A549 (cell line): ENCODE data around the gene TMEM158. TPM values are rescaled to one million over a fixed set of nuclear protein-coding genes. Genes with fewer than 3 reads are reported as not detected.

Source experiments
- ATAC-seq, 2 experiments: fragments of 200-7000 bp in 1 of 2; fragments of >200 bp in 1 of 2; cut with Nextera tagmentation in 1 of 2; cut with Tn5 transposase in 1 of 2; 3 replicates each; pipeline versions ENCODE4 v1.8.0 to v1.9.1; 2018 to 2020; ENCODE audit warnings: mild to moderate bottlenecking in 1 of 2, moderate library complexity in 1 of 2
- CTCF ChIA-PET: fragments of 300-600 bp; sonication (Branson Sonifier 250); formaldehyde crosslinking; extraction: SDS; loops from one replicate; lab custom pipeline; 2021; ENCODE audit warnings: antibody characterized with exemption, inconsistent platforms; lab: Yijun Ruan, JAX
- POLR2A ChIA-PET: fragments of 350-600 bp; formaldehyde crosslinking; extraction: SDS; loops from one replicate; lab custom pipeline; 2021; ENCODE audit warnings: antibody characterized with exemption, inconsistent platforms; lab: Yijun Ruan, JAX
- DNase-seq, 2 experiments: peaks; one replicate each; pipeline versions ENCODE4 v3.0.0 to v3.0.0-alpha.2; 2011 to 2016; ENCODE audit warnings: low read depth in 1 of 2, low spot score in 1 of 2
- FAIRE-seq: peaks from 2 replicates; lab custom pipeline; 2011; peaks lifted over from hg19 to GRCh38; lab: Jason Lieb, UNC
- H3K27ac ChIP-seq, 2 experiments: fragments of >200 bp; sonication (Bioruptor Twin); formaldehyde crosslinking; 3 replicates each; pipeline ENCODE4 v1.5.1; 2016 to 2017
- H3K4me1 ChIP-seq: fragments of >200 bp; sonication (Bioruptor Twin); formaldehyde crosslinking; 3 replicates; pipeline ENCODE4 v1.6.1; 2016
- H3K4me2 ChIP-seq: fragments of >200 bp; sonication (Bioruptor Twin); formaldehyde crosslinking; 3 replicates; pipeline ENCODE4 v1.6.1; 2016
- H3K4me3 ChIP-seq: fragments of >200 bp; sonication (Bioruptor Twin); formaldehyde crosslinking; 3 replicates; pipeline ENCODE4 v1.5.1; 2016
- H3K9me3 ChIP-seq: fragments of >200 bp; sonication (Bioruptor Twin); formaldehyde crosslinking; 3 replicates; pipeline ENCODE4 v1.6.1; 2016
- CEBPB ChIP-seq, 2 experiments: fragments of >200 bp in 1 of 2; sonication (Bioruptor Twin) in 1 of 2; formaldehyde crosslinking in 1 of 2; IDR thresholded peaks; 2 replicates each; pipeline ENCODE4 v1.6.1; 2012 to 2016
- EP300 ChIP-seq, 2 experiments: fragments of >200 bp; sonication (Bioruptor Twin); formaldehyde crosslinking; IDR thresholded peaks; 2 replicates in 1 of 2; 3 replicates in 1 of 2; pipeline ENCODE4 v1.6.1; 2016 to 2017
- ESRRA ChIP-seq: fragments of 150-350 bp; IDR thresholded peaks from 2 replicates; pipeline ENCODE4 v1.6.1; 2014; ENCODE audit warnings: mild to moderate bottlenecking, low read length, borderline replicate concordance
- FOSL2 ChIP-seq, 2 experiments: fragments of 450-650 bp in 1 of 2; fragments of >200 bp in 1 of 2; sonication (Bioruptor Twin) in 1 of 2; formaldehyde crosslinking; IDR thresholded peaks; 2 replicates each; pipeline versions ENCODE4 v1.5.0 to v1.6.1; 2016 to 2020; ENCODE audit warnings: mild to moderate bottlenecking in 1 of 2, moderate library complexity in 1 of 2
- HOXA7 ChIP-seq: fragments of 250-450 bp; sonication (Bioruptor Pico); IDR thresholded peaks from 2 replicates; pipeline ENCODE4 v1.5.0; 2020; ENCODE audit warnings: mild to moderate bottlenecking, moderate library complexity
- HOXB5 ChIP-seq: fragments of 250-450 bp; sonication (Bioruptor Pico); IDR thresholded peaks from 2 replicates; pipeline ENCODE4 v1.5.0; 2020; ENCODE audit warnings: mild to moderate bottlenecking, moderate library complexity
- JUN ChIP-seq, 2 experiments: fragments of >200 bp; sonication (Bioruptor Twin); formaldehyde crosslinking; IDR thresholded peaks; 2 replicates in 1 of 2; 3 replicates in 1 of 2; pipeline ENCODE4 v1.6.1; 2016 to 2017
- JUNB ChIP-seq: fragments of >200 bp; sonication (Bioruptor Twin); formaldehyde crosslinking; IDR thresholded peaks from 2 replicates; pipeline ENCODE4 v1.6.1; 2016
- KDM5A ChIP-seq: fragments of 200-600 bp; sonication (generic); IDR thresholded peaks from 2 replicates; pipeline ENCODE4 v1.6.1; 2016; ENCODE audit warnings: antibody characterized with exemption, mild to moderate bottlenecking
- NR3C1 ChIP-seq: fragments of >200 bp; sonication (Bioruptor Twin); formaldehyde crosslinking; IDR thresholded peaks from 3 replicates; pipeline ENCODE4 v1.6.1; 2017
- PHF8 ChIP-seq: fragments of 200-600 bp; sonication (generic); IDR thresholded peaks from 2 replicates; pipeline ENCODE4 v1.6.1; 2016; ENCODE audit warnings: low read depth, mild to moderate bottlenecking, antibody characterized with exemption, moderate library complexity, borderline replicate concordance
- POLR2AphosphoS2 ChIP-seq: conservative IDR thresholded peaks from 2 replicates; pipeline ENCODE4 v1.6.1; 2012; ENCODE audit warnings: low read length, improper control_type of control experiment, inconsistent platforms
- RNF2 ChIP-seq: fragments of 200-600 bp; sonication (generic); IDR thresholded peaks from 2 replicates; pipeline ENCODE4 v1.6.1; 2016; ENCODE audit warnings: low read depth, mild to moderate bottlenecking, antibody characterized with exemption, moderate library complexity, borderline replicate concordance
- ZC3H11A ChIP-seq: fragments of 450-650 bp; IDR thresholded peaks from 2 replicates; pipeline ENCODE4 v1.6.1; 2014; ENCODE audit warnings: antibody characterized with exemption, mild to moderate bottlenecking
- ZSCAN20 ChIP-seq: fragments of 250-450 bp; sonication (Bioruptor Pico); IDR thresholded peaks from 2 replicates; pipeline ENCODE4 v1.8.0; 2022; ENCODE audit warnings: mild to moderate bottlenecking, moderate library complexity
- WGBS: methylation state at CpG from one replicate; pipeline ENCODE4 v1.1.6; 2017; ENCODE audit errors: missing lambda C conversion rate; 5-methylcytosine and 5-hydroxymethylcytosine counted together
- polyA plus RNA-seq, 4 experiments: library from polyadenylated mRNA; depleted of rRNA in 3 of 4; stranded (reverse); fragments of >200 nt; fragmentation: RNase III in 1 of 4; extraction: RNeasy Plus Mini Kit Qiagen cat#74134 plus additional on column Dnase treatment in 1 of 4; gene quantifications; 2 replicates in 3 of 4; 3 replicates in 1 of 4; pipeline ENCODE4 v1.2.3, GENCODE V29; 2011 to 2017
- TF ChIP-seq, protein P1 (sequence below): fragments of >200 bp; sonication (Bioruptor Twin); formaldehyde crosslinking; IDR thresholded peaks from 3 replicates; pipeline ENCODE4 v1.5.1; 2016

TMEM158 gene
- polyA plus RNA-seq, 2 of the 4 experiments (the other 2 are of a cell fraction) = 1.8 to 3.4 TPM

GRCh38 chr3:45205126-45205525 is 21.0 kb downstream of the TMEM158 start (continued):
- TF ChIP-seq, protein P1, sequence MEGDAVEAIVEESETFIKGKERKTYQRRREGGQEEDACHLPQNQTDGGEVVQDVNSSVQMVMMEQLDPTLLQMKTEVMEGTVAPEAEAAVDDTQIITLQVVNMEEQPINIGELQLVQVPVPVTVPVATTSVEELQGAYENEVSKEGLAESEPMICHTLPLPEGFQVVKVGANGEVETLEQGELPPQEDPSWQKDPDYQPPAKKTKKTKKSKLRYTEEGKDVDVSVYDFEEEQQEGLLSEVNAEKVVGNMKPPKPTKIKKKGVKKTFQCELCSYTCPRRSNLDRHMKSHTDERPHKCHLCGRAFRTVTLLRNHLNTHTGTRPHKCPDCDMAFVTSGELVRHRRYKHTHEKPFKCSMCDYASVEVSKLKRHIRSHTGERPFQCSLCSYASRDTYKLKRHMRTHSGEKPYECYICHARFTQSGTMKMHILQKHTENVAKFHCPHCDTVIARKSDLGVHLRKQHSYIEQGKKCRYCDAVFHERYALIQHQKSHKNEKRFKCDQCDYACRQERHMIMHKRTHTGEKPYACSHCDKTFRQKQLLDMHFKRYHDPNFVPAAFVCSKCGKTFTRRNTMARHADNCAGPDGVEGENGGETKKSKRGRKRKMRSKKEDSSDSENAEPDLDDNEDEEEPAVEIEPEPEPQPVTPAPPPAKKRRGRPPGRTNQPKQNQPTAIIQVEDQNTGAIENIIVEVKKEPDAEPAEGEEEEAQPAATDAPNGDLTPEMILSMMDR = no peak
- TF ChIP-seq JUN (IDR thresholded peaks at IDR 0.05) (no peak), NR3C1 (no peak), POLR2AphosphoS2 (no peak), KDM5A (no peak), ESRRA (no peak), PHF8 (no peak)

DNA sequence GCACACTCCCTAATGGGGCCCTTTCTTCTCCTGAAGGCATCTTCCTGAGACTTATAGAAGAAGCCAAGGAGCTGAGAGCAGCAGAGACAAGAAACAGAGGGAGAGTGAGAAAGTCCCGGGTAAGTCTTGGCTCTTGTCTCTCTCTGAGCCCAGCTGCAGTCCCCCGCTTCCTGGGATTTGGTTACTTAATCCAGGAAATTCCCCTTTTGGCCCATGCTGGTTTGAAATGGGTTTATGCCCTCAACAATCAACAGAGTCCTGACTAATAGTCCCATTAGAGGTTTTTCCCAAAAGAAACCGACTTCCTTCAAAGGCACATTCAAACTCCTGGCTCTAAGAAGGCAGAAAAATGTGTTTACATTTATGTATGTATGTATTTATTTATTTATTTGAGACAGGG is 22.0 kb downstream of the TMEM158 start:
- peaks cover 33% of the 10 kb centered on the region for H3K4me1 ChIP-seq
- no peaks in the 10 kb centered on the region for H3K9me3 ChIP-seq
- CTCF ChIA-PET = interaction anchor here (1.0 to 13.6 kb wide), 3 partner anchors 69 to 171 kb away, joined by 4 to 339 read pairs (median 4); no protein-coding TSS in a partner anchor

DNA sequence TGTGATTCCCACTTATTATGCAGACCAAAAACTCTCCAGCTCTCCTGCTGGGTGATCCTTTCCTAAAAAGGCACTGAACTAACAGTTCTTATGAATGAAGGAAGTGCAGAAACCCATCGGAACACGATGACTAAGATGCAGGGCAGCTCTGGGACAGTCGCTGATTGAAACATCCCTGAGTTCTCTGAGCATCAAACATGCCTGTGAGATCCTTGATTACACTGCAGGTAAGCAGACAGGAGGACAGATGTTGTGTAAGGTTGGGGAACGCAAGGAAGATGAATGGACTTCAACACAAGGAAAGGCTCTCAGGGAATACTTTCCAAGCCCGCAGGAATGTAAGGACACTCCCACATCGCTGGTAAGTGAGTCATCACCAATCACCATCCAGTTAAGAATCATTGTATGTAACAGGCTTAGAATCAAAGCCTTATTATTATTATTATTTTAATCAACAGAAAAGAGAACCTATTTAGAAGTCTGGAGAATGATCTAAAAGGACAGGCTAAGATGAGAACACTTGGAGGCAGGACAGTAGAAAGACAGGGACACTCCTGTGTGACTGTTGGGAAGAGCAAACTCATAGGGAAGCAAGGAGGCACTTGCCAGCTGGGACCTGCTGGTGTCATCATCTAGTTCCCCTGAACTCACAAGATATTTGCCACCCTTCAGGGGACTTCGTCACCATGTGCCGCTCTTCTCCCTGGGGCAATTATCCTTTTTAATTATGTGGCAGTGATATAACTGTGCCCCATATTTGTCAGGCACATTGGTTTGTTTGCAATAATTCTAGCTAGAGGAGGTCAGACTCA is 26.0 kb downstream of the TMEM158 start:
- ChIA-PET CTCF (interaction anchor here (1.0 to 7.5 kb wide), 4 partner anchors 10 to 160 kb away, joined by 3 to 31 read pairs (median 4); no protein-coding TSS in a partner anchor), POLR2A (interaction anchor here (0.9 to 1.0 kb wide), 2 partner anchors 46 to 66 kb away, joined by 3 read pairs; no protein-coding TSS in a partner anchor)
- Histone ChIP-seq H3K9me3 (no peaks in the 10 kb centered on the region), H3K4me1 (peaks cover 33% of the 10 kb centered on the region), H3K4me3 (no peak overlapping the region), H3K4me2 (peak overlapping the region; percentile 71), H3K27ac (peak overlapping the region; percentile 71 to 83)
- FAIRE-seq (no peak), DNase-seq (peak; percentile 65 to 87), ATAC-seq (peak; percentile 88 to 90)
- peak; percentile 54; the same call in 1 of the 2 replicates for TF ChIP-seq JUNB
- peak in 1 of 2 experiments; percentile 26; a peak in 1 of 5 replicates for TF ChIP-seq EP300 (IDR thresholded peaks at IDR 0.05)
- TF ChIP-seq CEBPB (IDR thresholded peaks at IDR 0.05) = 0 out of 4 replicates have a peak, but pooled peaks of 1 of the 2 experiments have one; percentile 66
- TF ChIP-seq RNF2 = no peak
- peak; percentile 58; the same call in 1 of the 2 replicates for TF ChIP-seq HOXB5 (CRISPR knock-in tag)
- peak; percentile 56; the same call in 1 of the 2 replicates for TF ChIP-seq FOSL2 (IDR thresholded peaks at IDR 0.05)
- peak; percentile 77 for TF ChIP-seq FOSL2 (CRISPR knock-in tag; IDR thresholded peaks at IDR 0.05)
- TF ChIP-seq ZSCAN20 (CRISPR knock-in tag) = no peak
- 20% methylated on average over 7 of the region's 8 CpGs for WGBS

More for the DNA sequence above, 22.0 kb downstream of the TMEM158 start:
- POLR2A ChIA-PET = interaction anchor here (0.6 to 0.8 kb wide), 2 partner anchors 58 to 89 kb away, joined by 3 read pairs; partner anchors contain the start of gene CDCP1
- FAIRE-seq (no peak), ATAC-seq (peak in 1 of 2 experiments; percentile 63; a peak in 3 of 6 replicates), DNase-seq (peak in 1 of 2 experiments; percentile 47)
- 13% methylated on average over 2 of the region's 3 CpGs for WGBS
- H3K27ac ChIP-seq = peak overlapping the region; percentile 51 to 71; a peak in 4 of 6 replicates
- TF ChIP-seq CEBPB (IDR thresholded peaks at IDR 0.05) (0 out of 4 replicates have a peak, but pooled peaks of 1 of the 2 experiments have one; percentile 64), HOXA7 (CRISPR knock-in tag) (no peak), ZC3H11A (no peak)
- no peak overlapping the region for H3K4me3 ChIP-seq
- peak overlapping the region; percentile 50 for H3K4me2 ChIP-seq
